HFF-Myc (cell line): ENCODE results near the gene CREG1.

Source experiments
- DNase-seq: peaks from one replicate; pipeline ENCODE4 v3.0.0-alpha.2; 2011; ENCODE audit warnings: low read depth; ENCODE audit errors: extremely low read depth
- H3K4me3 ChIP-seq: replicated peaks from 2 replicates; pipeline ENCODE4 v1.5.1; 2011; ENCODE audit warnings: low read depth, mild to moderate bottlenecking, control low read depth, low read length
- CTCF ChIP-seq: IDR thresholded peaks from 2 replicates; pipeline ENCODE4 v1.5.1; 2012; ENCODE audit warnings: mild to moderate bottlenecking, low read depth, low read length, control low read depth; ENCODE audit errors: missing control alignments

Gene CREG1

GRCh38 chr1:167532964-167533824, 20.4 kb downstream of the CREG1 start:
- no peak for TF ChIP-seq CTCF
- no peak for DNase-seq
- H3K4me3 ChIP-seq, result no peak overlapping the region

- H3K4me3 ChIP-seq, result no peak overlapping the region
- no peak for DNase-seq
- no peak for TF ChIP-seq CTCF
These were observed 21.2 kb downstream of the CREG1 start for GRCh38 chr1:167532375-167532774.

GRCh38 chr1:167529829-167530474, 23.6 kb downstream of the CREG1 start:
- TF ChIP-seq CTCF, result no peak
- peak; percentile 38 for DNase-seq

GRCh38 chr1:167528057-167528728, 25.4 kb downstream of the CREG1 start:
- TF ChIP-seq CTCF, result no peak
- no peak overlapping the region for H3K4me3 ChIP-seq
- DNase-seq, result no peak

More at GRCh38 chr1:167529829-167530474, 23.6 kb downstream of the CREG1 start:
- no peak overlapping the region for H3K4me3 ChIP-seq

- no peak for TF ChIP-seq CTCF
- DNase-seq, result no peak
- H3K4me3 ChIP-seq, result no peak overlapping the region
These were observed 26.7 kb downstream of the CREG1 start for GRCh38 chr1:167526667-167527383.

GRCh38 chr1:167524651-167525050, 28.9 kb downstream of the CREG1 start:
- no peak for DNase-seq
- TF ChIP-seq CTCF, result no peak

More at GRCh38 chr1:167524651-167525050, 28.9 kb downstream of the CREG1 start:
- no peak overlapping the region for H3K4me3 ChIP-seq
